Mucosa of stomach (tissue), 1 donor: ENCODE data around the gene C2orf81.
"Not testable (repeated sequence)": the region's sequence is repeated elsewhere in the genome, so short reads cannot be mapped to it uniquely, and the experiment has no call there.

Experiments used
- H3K27me3 ChIP-seq: one replicate; pipeline ENCODE4 v1.7.0; 2013; ENCODE audit warnings: mild to moderate bottlenecking, low read length; ENCODE audit not compliant: control insufficient read depth, insufficient read depth
- H3K36me3 ChIP-seq: one replicate; pipeline ENCODE4 v1.7.0; 2013; ENCODE audit warnings: low read length; ENCODE audit not compliant: control insufficient read depth, insufficient read depth
- H3K4me1 ChIP-seq: one replicate; pipeline ENCODE4 v1.7.0; 2013; ENCODE audit warnings: mild to moderate bottlenecking, low read length; ENCODE audit not compliant: control insufficient read depth, insufficient read depth
- H3K4me3 ChIP-seq: one replicate; pipeline ENCODE4 v1.7.0; 2013; ENCODE audit warnings: low read length
- H3K9ac ChIP-seq: one replicate; pipeline ENCODE4 v1.7.0; 2013; ENCODE audit warnings: mild to moderate bottlenecking, low read length, moderate library complexity
- H3K9me3 ChIP-seq: one replicate; pipeline ENCODE4 v1.7.0; 2013; ENCODE audit warnings: mild to moderate bottlenecking, low read length, moderate library complexity; ENCODE audit not compliant: control insufficient read depth
- donor health status: Pancreatic carcinoma.

The C2orf81 gene

GRCh38 chr2:74457129-74457548 is 35.7 kb upstream of the C2orf81 start:
- H3K27me3 ChIP-seq = no peaks in the 10 kb centered on the region
- H3K9ac ChIP-seq = peak overlapping the region; percentile 92
- no peaks in the 10 kb centered on the region for H3K36me3 ChIP-seq
- peaks cover 27% of the 10 kb centered on the region for H3K4me1 ChIP-seq
- H3K9me3 ChIP-seq = no peaks in the 10 kb centered on the region
- peak overlapping the region; percentile 2 for H3K4me3 ChIP-seq

- H3K4me1 ChIP-seq = peaks cover 27% of the 10 kb centered on the region
- H3K9ac ChIP-seq = peak within 1 kb of the TSS; percentile 74
Measured at GRCh38 chr2:74454654-74455511, 33.5 kb upstream of the C2orf81 start, which contains the start of gene INO80B. Gene INO80B, plus strand, starts transcription at chr2:74455087. Its CDS starts 30 bp downstream, at chr2:74455117.

GRCh38 chr2:74450570-74451190 is 29.3 kb upstream of the C2orf81 start:
- Histone ChIP-seq H3K36me3 (no peaks in the 10 kb centered on the region), H3K27me3 (no peaks in the 10 kb centered on the region), H3K4me1 (peaks cover 5% of the 10 kb centered on the region), H3K9ac (no peak overlapping the region), H3K9me3 (no peaks in the 10 kb centered on the region), H3K4me3 (no peak overlapping the region)

More at GRCh38 chr2:74454654-74455511, 33.5 kb upstream of the C2orf81 start, which contains the start of gene INO80B:
- H3K4me3 ChIP-seq = peak within 1 kb of the TSS; percentile 77
- no peaks in the 10 kb centered on the region for H3K9me3 ChIP-seq
- H3K36me3 ChIP-seq = no peaks in the 10 kb centered on the region
- H3K27me3 ChIP-seq = no peaks in the 10 kb centered on the region

GRCh38 chr2:74448771-74449170 is 27.4 kb upstream of the C2orf81 start:
- Histone ChIP-seq H3K9ac (no peak overlapping the region), H3K4me3 (no peak overlapping the region), H3K9me3 (no peaks in the 10 kb centered on the region), H3K36me3 (no peaks in the 10 kb centered on the region), H3K4me1 (no peaks in the 10 kb centered on the region), H3K27me3 (no peaks in the 10 kb centered on the region)

- no peak overlapping the region for H3K9ac ChIP-seq
- H3K4me1 ChIP-seq = peaks cover 3% of the 10 kb centered on the region
- H3K36me3 ChIP-seq = no peaks in the 10 kb centered on the region
- no peak overlapping the region for H3K4me3 ChIP-seq
- no peaks in the 10 kb centered on the region for H3K9me3 ChIP-seq
- H3K27me3 ChIP-seq = no peaks in the 10 kb centered on the region
Measured at GRCh38 chr2:74447230-74447999, 26.0 kb upstream of the C2orf81 start.

GRCh38 chr2:74444498-74445318 is 23.3 kb upstream of the C2orf81 start:
- Histone ChIP-seq H3K4me3 (no peak overlapping the region), H3K9me3 (no peaks in the 10 kb centered on the region), H3K27me3 (peaks cover 9% of the 10 kb centered on the region), H3K4me1 (peaks cover 26% of the 10 kb centered on the region), H3K36me3 (no peaks in the 10 kb centered on the region), H3K9ac (no peak overlapping the region)

- H3K4me1 ChIP-seq = peaks cover 33% of the 10 kb centered on the region
- H3K4me3 ChIP-seq = peak overlapping the region; percentile 63
- not testable (repeated sequence) for H3K9me3 ChIP-seq, H3K27me3 ChIP-seq, H3K36me3 ChIP-seq
- peak overlapping the region; percentile 77 for H3K9ac ChIP-seq
Measured at GRCh38 chr2:74442483-74443297, 21.3 kb upstream of the C2orf81 start.

- Histone ChIP-seq H3K4me3 (peak within 1 kb of the TSS; percentile 63), H3K9me3 (no peaks in the 10 kb centered on the region), H3K36me3 (no peaks in the 10 kb centered on the region), H3K27me3 (peaks cover 9% of the 10 kb centered on the region), H3K4me1 (peaks cover 33% of the 10 kb centered on the region), H3K9ac (peak within 1 kb of the TSS; percentile 77)
Measured at GRCh38 chr2:74441690-74442482, 20.5 kb upstream of the C2orf81 start, which contains the start of gene RTKN. Gene RTKN, minus strand, starts transcription at chr2:74441937. Its CDS starts 121 bp downstream, at chr2:74441816.

GRCh38 chr2:74441170-74441689 is 19.8 kb upstream of the C2orf81 start:
- Histone ChIP-seq H3K4me1 (peaks cover 33% of the 10 kb centered on the region), H3K4me3 (peak overlapping the region; percentile 63), H3K27me3 (peaks cover 9% of the 10 kb centered on the region), H3K9ac (peak overlapping the region; percentile 77), H3K36me3 (no peaks in the 10 kb centered on the region), H3K9me3 (no peaks in the 10 kb centered on the region)
